Activated CD4-positive, alpha-beta T cell treated with anti-CD3 and anti-CD28 coated beads, Interleukin-2, Interleukin-4, amounts not matched to agents 100 ng/mL and 50 ng/mL, durations not matched to agents 16 hours and 8 hours (primary cell): ENCODE data around the gene TBC1D10A.
A peak's percentile ranks its signal among the peaks of the same experiment; 100 is the strongest.

Source experiments
- DNase-seq: peaks from one replicate; pipeline ENCODE4 v3.0.0-alpha.2; 2020; ENCODE audit warnings: low spot score

Gene TBC1D10A

DNA sequence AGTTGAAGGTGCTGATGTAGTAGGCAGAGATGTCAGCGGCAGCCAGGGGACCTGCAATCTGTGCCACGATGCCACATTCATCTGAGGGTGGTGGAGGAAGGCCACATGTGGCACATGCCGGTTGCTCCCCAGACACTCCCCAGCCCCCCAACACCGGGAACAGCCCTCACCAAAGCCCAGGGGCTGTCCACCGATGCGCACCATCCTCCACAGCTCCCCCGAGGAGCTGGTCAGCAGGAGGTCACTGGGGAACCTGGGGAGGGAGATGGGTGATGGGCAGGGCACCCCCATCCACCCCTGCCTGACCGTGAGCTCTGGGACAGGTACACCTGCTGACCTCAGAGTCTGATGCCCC, 40.9 kb downstream of the TBC1D10A start:
- DNase-seq, result no peak

DNA sequence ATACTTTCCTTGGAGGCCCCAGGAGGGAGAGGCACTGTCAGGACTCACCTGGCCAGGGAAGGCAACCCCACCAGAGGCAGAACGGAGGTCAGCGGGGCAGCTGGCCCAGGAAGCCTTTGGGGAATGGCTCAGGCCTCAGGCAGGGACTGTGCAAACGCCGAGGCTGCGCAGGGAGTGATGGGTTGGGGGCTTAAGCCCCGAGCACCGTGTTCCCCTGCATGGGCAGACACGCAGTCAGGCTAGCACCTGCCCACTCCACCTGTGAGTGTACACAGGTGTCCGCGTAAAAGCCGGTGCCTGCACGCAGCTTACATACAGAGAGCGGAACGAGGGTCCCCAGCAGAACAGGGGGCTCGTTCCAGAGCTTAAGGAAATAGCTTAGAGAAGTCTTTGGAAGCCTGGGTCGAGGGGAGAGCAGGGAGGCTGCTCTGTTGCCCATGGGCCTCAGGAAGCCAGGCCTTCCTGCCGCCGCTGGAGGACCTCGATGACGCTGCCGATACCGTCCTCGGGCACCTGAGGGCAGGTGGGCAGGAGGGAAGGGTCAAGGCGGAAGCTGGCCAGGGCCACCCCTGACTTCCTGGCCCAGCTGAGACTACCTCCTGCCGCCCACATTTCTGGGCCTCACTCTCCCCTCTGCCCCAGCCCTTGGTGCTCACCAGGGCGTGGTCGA, 41.4 kb downstream of the TBC1D10A start:
- no peak for DNase-seq

DNA sequence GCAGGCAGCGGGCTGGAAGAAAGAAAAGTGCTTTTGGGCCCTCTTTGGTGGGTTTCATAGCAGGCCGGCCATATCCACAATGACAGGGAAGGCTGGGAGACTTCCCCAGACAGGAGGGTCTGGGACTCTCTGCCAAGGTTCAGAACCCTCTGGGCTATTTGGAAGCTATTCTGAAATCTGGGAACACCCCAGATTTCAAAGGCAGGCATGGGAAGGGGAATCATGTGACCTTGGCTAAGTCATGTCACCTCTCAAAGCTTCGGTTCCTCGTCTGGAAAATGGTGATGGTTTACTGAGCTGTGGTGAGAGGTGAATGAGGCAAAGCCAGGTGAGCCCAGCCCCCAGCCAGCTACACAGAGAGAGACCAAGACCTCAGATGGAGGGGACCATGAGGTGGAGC, 42.1 kb downstream of the TBC1D10A start:
- no peak for DNase-seq

DNA sequence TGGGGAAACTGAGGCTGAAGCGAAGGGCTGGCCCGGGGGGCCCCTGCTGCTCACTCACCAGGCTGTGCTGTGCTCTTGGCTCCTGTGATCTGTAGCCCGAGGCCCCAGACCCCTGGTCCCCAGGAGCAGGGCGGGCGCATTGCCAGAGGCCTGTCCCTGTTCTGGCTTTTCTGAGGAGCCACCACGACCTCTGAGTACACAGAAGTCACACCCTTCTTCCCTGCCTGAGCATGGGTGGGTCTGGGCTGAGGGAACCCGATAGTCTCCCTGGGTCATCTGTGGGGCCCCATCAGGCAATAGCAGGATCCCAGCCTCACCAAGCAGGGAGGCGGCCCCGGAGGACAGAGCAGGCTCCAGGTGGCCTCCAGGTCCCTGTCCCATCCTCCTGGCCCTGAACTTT, 42.6 kb downstream of the TBC1D10A start:
- DNase-seq, result no peak

DNA sequence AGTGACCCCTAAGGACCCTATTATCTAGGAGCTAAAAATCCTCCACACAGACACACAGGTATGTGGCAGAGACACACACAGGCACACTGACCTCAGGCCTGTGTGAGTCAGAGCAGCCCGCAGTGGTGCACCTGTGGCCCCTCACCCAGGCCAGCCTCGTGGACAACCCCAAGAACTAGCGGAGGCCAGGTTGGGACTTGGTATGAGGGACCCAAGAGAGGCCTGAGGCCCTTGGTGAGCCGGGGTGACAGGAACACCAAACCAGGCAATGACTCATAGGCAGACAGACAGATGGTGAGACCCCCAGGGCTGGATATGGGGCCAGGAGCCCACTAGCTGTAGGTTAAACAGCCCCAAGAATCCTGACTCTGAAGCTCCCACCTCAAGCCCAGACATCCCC, 43.4 kb downstream of the TBC1D10A start:
- DNase-seq, result no peak

DNA sequence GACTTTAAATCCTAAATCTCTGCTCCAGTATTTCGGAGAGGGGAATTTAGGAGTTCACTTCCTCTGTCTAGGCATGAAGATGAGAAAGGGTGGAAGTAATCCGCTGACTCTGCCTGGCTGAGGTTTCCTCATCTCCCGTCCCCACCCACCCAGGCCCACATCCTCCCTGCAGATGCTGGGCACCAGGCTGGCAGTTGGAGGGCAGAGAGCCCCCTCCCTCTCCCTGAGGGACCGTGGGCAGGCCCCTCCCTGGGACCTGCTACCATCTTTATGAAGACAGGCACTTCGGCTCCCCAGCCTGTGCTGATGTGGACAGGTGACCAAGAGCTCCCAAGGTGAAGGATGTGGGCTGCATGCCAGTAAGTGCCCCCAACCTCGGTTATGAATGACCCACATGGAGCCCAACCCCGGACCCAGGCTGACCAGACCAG, 44.1 kb downstream of the TBC1D10A start:
- no peak for DNase-seq

DNA sequence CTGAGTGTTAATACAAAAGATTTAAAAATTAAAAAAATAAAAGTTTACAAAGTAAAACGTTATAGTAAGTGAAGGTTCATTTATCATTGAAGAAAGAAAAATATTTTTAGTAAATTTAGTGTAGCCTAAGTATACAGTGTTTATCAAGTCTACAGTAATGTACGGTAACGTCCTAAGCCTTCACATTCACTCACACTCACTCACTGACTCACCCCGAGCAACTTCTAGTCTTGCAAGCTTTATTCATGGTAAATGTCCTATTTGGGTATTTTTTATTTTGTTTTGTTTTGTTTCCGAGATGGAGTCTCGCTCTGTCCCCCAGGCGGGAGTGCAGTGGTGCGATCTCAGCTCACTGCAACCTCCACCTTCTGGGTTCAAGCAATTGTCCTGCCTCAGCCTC, 46.2 kb downstream of the TBC1D10A start:
- no peak for DNase-seq

DNA sequence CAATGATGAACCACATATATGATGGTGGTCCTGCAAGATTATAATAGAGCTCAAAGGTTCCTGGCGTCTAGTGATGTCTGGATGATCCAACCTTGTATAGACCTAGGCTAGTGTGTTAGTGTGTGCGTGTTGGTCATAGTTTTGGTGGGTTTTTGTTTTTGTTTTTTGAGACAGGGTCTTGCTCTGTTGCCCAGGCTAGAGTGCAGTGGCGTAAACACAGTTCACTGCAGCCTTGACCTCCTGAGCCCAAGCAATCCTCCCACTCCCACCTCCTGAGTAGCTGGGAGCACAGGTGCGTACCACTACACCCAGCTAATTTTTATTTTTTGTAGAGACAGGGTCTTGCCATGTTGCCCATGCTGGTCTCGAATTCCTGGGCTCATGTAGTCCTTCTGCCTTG, 46.8 kb downstream of the TBC1D10A start:
- no peak for DNase-seq

DNA sequence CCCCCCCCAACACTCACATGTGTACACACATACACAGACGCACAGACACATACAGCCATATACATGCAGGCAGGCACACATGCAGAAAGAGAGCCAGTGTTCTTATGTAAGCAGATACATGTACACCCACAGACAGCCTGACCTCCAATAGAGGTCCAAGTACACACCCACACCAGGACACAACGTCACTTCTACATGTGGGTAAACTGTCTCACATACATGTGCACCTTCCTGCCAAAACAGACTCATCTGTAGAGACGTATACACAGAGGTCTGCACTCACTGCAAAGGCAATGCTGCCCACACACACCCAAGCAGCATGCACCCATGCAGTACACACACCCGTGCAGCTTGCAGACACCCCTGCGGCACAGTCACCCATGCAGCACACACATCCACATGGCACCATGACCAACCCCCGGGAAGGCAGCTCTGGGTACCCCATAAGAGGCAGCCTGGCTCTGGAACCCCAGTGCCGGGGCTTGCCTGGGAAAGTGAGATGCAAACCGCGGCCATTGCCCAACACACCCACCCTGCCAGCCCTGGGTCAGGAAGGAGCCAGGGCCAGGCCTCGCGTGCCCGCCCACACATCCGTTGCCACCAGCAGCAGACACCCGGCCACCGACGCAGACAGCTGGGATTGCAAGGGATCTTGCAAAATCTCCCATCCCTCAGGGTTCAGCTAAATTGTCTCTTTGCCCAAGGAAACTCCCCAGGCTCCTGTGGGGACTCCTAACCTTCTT, 47.5 kb downstream of the TBC1D10A start:
- DNase-seq, result no peak

DNA sequence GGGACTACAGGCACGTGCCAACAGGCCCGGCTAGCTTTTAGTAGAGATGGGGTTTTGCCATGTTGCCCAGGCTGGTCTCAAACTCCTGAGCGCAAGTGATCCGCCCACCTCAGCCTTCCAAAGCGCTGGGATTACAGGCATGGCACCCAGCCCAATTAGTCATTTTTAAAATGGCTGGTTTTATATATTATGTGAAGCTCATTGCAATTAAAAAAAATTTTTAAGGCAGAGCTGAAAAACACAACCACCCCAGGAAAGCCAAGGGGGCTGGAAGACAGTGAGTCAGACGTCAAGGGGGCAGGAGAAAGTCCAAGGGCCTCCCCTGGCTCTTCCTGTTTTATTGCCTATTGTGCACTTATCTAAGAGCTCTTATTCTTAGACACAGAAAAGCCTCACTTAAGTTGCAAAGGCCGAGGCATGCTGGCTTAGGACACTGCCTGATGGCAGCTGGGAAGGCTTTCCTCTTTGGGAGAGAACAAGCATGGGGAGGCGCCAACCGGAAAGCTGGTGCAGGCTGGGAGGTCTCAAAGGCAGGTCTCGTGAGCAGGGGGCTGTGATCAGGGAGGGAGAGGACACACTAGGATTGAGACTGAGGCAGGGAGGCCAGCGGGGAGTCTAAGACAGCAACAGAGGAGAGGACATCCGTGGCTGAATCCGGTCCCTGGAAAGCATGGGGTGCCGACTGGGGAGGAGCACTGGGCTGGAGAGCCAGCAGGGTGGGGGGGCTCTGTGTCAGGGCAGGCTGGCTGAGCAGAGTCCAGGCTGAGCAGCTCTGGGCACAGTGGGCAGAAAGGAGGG, 49.0 kb downstream of the TBC1D10A start:
- no peak for DNase-seq

DNA sequence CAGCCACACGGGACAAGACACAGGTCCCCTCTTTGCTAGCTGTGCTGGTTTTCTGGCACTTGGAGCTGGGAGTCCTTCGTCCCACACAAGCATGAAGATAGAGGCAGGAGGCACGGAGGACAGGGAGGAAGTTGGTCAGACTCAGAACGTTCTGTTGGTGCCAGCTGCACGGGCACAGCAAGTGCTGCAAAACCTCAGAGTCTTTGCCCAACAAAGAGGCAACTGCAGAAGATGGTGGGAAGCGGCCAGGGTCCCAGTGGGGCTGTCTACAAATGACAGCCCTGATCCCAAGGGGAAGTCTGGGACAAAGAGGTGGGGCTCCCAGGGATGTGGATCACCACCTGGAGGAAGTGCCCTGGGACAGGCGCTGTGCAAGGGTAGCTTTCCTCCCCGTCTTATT, 50.7 kb downstream of the TBC1D10A start:
- DNase-seq, result no peak

DNA sequence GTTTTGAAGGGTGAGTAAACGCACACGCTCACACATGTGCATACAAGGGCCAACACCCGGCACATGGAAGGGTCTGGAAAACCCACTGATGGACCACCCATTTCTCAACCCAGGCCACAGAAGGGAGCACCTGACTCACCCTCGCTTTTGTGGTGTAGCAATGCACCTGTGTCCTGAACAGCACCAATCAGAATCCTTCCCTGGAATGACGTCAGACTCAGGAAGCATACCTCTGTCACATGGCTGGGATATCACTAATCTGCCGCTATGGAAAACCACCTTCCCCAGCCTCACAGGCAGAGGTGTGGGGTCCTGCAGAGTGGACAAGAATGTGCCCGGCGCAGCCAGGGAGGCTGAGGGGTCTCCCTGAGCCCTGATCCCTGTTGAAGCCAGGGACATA, 51.1 kb downstream of the TBC1D10A start:
- DNase-seq, result no peak

DNA sequence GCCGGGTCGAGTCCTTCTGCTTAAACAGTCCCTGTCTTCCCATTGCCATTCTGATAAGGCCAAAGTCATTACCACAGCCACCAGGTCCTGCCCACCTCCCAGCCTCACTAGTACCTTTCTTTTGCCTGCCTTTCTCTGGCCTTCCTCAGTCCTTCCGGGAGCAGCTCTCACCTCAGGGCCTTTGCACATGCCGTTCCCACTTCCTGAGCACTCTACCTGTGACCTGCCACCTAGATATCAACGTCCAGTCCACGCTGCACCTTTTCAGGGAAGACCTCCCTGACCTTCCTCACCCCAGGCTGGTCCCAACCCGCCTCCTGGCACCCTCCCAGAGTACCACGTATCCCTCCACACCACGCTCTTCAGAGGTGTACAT, 52.3 kb downstream of the TBC1D10A start:
- DNase-seq, result no peak

DNA sequence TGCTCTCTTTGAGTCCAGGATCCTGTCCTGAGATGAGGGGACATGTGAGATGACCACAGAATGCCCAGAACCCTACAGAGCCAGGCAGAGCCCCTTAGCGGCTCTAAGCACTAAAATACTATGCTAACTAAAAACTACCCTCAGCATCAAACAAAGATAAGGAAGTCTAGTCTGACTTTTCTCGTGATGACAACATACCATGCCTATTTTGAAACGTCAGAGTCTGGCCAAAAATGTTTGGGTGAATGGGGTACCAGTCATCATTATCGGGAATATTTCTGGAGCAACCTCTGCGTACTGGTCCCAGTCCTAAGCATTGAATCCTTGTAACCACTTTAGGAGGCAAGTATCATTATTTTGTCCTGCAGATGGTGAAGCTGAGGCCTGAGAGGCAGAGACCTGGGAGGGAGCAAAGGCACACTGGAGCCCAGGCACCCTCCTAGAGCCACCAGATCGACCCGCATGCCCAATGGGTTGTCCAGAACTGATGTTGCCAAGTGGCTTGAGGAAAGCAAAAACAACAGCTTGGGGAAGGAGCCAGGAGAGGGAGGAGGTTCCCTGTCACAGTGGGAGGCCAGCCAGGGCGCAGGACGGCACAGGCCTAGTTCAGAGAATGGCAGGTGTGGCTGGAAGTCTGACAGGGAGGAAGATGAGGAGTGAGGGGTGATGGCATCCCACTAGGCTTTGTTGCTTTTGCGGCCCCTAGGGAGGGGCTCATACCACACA, 52.9 kb downstream of the TBC1D10A start:
- DNase-seq, result no peak

DNA sequence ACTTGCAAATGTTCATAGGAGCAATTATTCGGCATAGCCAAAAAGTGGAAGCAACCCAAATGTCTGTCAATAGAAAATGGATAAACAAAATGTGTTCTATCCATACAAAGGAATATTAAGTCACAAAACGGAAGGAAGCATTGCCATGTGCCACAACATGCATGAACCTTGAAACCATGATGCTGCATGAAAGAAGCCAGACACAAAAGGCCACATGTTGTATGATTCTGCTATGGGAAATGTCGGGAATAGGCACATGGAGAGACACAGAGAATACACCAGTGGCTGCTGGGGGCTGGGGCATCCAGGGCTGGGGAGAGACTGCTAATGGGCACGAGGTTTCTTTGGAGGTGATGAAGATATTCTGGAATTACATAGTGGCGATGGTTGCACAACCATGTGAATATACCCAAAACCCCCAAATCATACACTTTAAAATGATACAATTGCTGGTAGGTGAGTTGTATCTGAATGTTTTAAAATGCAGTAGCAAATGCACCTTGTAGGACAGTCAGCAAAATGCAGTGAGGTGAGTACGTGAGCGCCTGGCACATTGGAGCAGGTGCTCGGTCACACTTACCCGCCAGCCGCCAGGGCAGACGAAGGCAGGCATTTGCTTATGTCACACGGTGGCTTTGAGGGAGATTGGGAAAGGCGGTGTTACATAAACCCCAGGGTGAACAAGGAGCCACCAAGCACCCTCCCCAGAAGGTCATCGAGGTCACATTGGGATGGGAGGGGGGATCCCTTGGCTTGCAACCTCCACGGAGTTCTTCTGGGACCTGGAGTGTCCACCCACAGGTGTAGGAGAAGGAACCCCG, 53.8 kb downstream of the TBC1D10A start:
- no peak for DNase-seq

DNA sequence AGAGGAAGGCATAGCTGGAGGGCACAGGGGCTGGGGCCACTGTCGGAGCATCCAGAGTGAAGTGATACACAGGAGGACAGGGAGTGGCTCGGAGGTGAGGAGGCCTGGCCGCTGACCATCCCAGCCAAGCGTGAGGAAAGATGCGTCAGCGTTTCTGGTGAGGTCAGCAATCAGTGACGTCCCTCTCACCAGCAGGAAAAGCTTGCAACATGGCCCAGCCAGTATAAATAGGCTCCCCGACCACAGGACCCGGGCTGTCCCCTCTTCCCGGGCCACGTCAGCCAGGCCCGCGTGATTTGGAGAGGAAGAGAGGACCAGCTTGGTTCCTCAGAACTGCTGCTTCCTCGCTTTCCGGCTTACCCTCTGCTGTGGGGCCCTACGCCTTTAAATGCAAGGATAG, 55.9 kb downstream of the TBC1D10A start:
- no peak for DNase-seq

DNA sequence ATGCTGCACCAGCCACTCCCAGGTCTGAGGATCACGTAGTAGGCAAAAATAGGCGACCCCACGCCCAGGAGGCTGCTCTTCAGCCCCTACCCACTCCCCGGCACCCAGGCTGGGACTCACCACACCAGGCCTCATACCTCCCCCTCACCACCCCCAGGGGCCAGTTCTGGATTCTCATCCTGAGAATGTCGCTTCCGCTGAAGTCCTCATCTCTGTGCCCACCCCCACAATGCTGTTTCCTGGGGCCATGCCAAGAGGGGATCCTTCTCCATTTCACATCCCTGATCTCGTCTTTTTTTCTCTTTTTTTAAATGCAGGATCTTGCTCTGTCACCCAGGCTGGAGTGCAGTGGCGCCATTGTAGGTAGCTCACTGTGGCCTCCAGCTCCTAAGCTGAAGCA, 58.4 kb downstream of the TBC1D10A start:
- no peak for DNase-seq

DNA sequence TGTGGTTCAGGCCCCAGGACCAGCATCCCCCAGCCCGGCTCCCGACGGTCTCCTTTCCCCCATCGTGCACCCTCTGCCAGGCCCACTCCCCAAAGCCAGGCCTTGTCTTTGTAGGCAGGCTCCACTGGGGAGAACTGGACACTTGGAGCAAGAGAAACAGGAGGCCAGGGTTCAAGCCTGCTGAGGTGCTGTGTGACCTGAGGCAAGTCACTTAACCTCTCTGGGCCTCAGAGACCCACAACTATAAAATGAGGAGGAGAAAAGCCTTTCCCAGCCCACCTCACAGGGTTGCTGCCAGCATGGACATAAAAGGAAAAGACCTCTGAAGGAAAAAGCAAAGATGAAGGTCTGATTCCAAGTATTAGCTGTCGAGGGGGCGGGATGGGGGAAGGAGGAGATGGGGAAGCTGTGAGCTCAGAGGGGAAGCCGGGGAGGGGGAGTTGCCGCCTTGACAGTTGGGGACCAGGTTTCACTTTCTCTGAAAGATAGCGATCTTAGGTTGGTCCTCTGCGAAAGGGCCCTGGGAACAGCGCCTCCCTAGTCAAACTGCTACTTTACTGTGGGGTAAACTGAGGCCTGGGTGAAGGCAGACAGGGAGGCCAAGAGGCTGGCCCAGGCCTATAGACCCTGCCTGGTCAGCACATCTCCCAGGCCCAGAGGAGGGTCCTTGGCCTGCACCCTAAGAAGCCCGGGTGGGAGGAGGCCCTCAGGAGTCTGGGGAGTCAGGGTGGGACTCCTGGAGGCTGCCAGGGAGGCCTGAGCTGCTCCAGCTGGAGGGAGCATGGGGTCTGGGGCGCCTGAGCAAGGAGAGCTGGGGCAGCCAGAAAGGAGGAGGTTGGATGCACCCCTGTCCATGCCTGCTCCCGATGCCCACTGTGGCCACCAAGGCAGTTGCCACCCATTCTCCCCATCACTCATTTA, 59.1 kb downstream of the TBC1D10A start:
- DNase-seq, result peak; percentile 81

DNA sequence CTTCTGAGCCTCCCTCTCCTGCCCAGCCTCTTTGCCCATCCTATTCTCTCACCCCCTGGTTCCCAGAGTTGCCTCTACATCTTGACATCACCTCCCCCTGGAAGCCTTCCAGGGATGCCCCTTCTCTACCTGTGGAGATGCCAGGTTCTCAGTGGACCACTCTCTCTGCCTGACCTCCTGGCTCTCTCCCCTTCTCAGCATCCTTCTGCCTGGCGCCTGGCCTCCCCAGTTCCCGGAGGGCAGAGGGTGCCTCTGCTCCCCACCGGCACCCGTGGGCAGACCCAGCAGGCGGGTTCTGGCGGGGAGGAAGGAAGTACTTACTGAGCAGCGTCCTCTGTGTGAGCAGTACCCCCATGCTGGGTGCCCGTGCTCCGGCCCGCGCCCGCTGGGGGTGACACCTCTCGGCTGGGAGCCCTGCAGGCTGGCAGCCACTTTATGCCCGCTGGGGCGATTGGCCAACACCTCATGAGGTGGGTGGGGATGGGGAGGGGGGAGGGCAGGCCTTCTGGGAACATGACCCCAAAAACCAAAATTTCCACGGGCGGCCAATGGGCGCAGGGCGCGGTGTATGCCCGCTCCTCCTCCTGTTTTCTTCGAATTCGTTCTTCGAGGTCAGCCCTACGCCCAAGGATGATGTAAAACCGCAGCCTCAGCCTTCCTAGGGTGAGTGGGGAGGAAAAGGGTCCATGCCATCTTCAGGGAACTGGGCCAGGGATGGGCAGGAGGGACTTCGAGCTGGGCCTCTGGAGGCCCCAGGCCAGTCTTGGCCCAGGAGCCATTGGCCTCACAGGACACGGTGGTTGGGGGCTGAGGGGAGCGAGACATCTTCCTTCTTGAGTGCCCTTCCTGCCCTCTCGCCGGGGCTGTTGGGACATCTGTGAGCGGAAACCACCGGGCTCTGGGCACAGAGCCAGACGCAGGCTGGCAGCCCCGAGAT, 60.0 kb downstream of the TBC1D10A start, which contains the start of gene OSM:
Gene OSM (minus strand): TSS at position 407 of the 937 bp plus-strand sequence. CDS start 52 bp downstream, at position 355.
- DNase-seq, result peak; percentile 94
